22Rv1 (cell line): Measurements from ENCODE around the gene IL17RE.

Source experiments
- H3K27ac ChIP-seq: fragments of 450-650 bp; 2 replicates; pipeline ENCODE4 v1.5.1; 2017
- ZFX ChIP-seq: fragments of 450-650 bp; IDR thresholded peaks from 2 replicates; pipeline ENCODE4 v1.6.1; 2017; ENCODE audit warnings: antibody characterized with exemption, borderline replicate concordance
- TF ChIP-seq, protein P1 (sequence below): fragments of 450-650 bp; IDR thresholded peaks from 2 replicates; pipeline ENCODE4 v1.5.1; 2017; ENCODE audit warnings: mild to moderate bottlenecking

Gene IL17RE

DNA sequence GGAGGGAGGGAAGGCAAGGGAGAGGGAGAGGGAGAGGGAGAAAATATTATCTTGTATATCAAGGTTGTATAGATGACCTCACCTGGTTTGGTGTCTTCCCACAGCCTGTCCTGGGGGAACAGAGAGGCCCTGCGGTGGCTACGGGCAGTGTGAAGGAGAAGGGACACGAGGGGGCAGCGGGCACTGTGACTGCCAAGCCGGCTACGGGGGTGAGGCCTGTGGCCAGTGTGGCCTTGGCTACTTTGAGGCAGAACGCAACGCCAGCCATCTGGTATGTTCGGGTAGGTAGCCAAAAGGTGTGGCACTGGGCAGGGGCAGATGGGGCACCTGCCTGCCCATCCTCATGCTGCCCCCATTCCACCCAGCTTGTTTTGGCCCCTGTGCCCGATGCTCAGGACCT is 38.1 kb downstream of the IL17RE start:
- no peak overlapping the region for H3K27ac ChIP-seq

DNA sequence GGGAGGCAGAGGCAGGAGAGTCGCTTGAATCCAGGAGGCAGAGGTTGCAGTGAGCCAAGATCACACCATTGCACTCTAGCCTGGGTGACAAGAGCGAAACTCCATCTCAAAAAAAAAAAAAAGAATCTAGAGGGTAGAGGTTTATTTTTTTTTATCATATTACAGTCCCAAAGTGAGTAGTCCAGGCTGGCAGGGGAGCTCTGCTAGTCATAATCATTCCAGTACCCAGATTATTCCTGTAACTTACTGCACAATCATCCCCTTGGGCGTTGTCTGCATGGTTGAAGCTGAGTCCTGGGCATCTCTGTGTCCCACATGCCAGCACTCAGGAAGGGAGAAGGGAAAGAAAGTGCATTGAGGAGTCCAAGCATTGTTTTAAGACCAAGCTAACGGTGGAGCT is 39.5 kb downstream of the IL17RE start:
- peak overlapping the region; percentile 84 for H3K27ac ChIP-seq
- TF ChIP-seq ZFX = no peak
- TF ChIP-seq, protein P1, sequence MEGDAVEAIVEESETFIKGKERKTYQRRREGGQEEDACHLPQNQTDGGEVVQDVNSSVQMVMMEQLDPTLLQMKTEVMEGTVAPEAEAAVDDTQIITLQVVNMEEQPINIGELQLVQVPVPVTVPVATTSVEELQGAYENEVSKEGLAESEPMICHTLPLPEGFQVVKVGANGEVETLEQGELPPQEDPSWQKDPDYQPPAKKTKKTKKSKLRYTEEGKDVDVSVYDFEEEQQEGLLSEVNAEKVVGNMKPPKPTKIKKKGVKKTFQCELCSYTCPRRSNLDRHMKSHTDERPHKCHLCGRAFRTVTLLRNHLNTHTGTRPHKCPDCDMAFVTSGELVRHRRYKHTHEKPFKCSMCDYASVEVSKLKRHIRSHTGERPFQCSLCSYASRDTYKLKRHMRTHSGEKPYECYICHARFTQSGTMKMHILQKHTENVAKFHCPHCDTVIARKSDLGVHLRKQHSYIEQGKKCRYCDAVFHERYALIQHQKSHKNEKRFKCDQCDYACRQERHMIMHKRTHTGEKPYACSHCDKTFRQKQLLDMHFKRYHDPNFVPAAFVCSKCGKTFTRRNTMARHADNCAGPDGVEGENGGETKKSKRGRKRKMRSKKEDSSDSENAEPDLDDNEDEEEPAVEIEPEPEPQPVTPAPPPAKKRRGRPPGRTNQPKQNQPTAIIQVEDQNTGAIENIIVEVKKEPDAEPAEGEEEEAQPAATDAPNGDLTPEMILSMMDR = no peak

More for the DNA sequence above, 38.1 kb downstream of the IL17RE start:
- TF ChIP-seq, protein P1 = no peak
- TF ChIP-seq ZFX = no peak

DNA sequence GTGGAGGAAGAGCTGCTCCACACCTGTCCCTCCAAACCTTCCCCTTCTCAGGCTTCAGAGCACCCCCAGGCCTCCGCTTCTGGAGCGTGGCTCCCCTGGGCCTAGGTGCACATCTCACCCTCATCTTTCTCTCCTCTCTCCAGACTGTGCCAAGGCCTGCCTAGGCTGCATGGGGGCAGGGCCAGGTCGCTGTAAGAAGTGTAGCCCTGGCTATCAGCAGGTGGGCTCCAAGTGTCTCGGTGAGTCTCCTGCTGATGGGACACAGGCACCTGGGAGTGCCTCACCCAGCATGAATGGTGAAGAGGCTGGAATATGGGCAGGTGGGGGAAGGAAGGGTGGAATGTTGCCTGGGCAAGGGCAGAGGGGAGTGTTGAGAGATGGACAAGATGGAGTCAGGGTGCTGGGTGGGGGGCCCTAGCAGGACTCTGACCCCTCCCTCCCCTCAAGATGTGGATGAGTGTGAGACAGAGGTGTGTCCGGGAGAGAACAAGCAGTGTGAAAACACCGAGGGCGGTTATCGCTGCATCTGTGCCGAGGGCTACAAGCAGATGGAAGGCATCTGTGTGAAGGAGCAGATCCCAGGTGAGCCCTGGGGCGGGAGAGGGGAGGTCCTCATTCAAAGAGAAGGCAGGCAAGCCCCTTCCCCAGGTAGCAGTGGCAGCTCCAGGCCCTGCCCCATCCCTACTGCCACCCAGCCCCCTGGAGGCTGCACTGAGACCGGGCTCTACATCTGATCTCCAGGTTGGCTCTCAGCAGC is 40.5 kb downstream of the IL17RE start:
- TF ChIP-seq ZFX = no peak
- TF ChIP-seq, protein P1 = no peak
- H3K27ac ChIP-seq = peak overlapping the region; percentile 84

DNA sequence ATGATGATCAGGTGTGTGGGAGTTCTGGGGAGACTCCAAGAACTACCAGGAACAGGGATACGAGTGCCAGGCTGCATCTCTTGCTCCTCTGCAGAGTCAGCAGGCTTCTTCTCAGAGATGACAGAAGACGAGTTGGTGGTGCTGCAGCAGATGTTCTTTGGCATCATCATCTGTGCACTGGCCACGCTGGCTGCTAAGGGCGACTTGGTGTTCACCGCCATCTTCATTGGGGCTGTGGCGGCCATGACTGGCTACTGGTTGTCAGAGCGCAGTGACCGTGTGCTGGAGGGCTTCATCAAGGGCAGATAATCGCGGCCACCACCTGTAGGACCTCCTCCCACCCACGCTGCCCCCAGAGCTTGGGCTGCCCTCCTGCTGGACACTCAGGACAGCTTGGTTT is 41.6 kb downstream of the IL17RE start:
- peak overlapping the region; percentile 84; the same call in 1 of the 2 replicates for H3K27ac ChIP-seq
- TF ChIP-seq, protein P1 = no peak
- TF ChIP-seq ZFX = no peak

DNA sequence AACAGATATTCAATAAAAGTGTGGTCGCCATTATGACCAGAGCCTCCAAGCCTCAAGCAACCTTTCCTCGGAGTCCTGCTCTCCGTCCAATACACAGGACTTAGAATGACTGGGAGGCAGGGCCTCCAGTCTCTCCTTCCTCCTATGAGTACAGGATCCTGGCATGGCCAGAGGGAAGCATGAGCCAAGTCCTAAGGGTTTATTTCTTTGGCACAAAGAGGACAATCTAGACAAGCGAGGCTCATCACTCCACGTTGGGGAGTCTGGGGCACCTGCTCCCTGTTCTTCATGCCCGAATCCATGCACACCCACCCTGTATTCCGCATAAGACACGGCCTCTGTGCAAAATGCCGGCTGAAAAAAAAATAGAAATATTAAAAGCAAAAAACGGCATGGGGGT is 42.7 kb downstream of the IL17RE start:
- peak overlapping the region; percentile 84 for H3K27ac ChIP-seq
- TF ChIP-seq ZFX = no peak
- TF ChIP-seq, protein P1 = no peak

DNA sequence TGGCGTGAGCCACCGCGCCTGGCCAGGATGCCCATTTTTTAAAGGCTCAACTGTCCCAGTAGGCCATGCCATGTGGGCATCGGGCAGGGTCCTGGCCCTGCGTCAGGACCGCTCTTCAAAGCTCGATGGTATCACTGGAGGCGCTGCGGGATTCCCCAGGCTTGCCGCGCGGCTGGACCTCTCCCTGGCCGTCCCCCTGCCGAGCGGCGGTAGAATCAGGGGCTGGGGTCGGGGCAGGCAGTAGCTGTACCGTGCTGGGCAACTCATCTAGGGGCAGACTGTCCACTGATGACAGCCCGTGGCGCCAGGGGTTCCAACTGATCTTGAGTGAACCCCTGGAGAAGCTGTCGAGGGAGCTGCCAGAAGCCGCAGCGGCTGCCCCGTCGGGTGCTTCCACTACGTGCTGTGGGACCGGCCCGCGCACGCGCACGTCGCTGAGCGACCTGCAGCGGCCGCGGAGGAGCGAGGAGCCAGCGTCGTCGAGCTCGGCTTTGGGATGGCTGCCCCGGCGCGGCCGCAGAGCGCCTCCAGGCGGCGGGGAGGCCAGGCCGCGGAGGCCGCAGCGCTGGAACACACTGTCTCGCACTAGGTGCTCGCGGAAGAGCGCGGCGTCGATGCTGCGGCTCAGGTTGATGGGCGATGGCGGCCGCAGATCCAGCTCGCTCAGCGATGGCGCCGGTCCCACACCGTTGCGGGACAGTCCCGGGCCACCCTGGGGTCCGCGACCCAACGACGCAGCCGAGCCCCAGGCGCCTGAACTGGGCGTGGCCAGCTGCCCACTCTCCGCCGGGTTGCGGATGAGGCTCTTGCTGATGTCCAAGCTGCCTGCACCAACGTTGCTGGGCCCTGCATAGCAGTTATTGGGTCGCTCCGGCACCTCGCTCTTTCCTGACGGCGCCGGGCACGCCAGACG is 43.7 kb downstream of the IL17RE start:
- TF ChIP-seq ZFX = no peak
- TF ChIP-seq, protein P1 = peak; percentile 91
- peak overlapping the region; percentile 84 for H3K27ac ChIP-seq
